ENCODE data around the gene ANKFN1.

ANKFN1 gene

GRCh38 chr17:56206351-56206750, 53.1 kb downstream of the ANKFN1 start:
- Histone ChIP-seq H3K4me1 (ENCODE audit: control insufficient read depth in 1 of 2, insufficient read depth in 1 of 2, low read depth in 1 of 2, low read length in 1 of 2) (no peaks in the 10 kb centered on the region), H3K27me3 (no peaks in the 10 kb centered on the region), H3K9me3 (no peaks in the 10 kb centered on the region), H3K36me3 (no peaks in the 10 kb centered on the region), H3K27ac (no peak overlapping the region), H3K4me3 (ENCODE audit: low read depth in 1 of 2, low read length in 1 of 2) (no peak overlapping the region)
- no peak for TF ChIP-seq CTCF (IDR thresholded peaks at IDR 0.05)

GRCh38 chr17:56213031-56213430, 59.8 kb downstream of the ANKFN1 start:
- Histone ChIP-seq H3K36me3 (no peaks in the 10 kb centered on the region), H3K9me3 (no peaks in the 10 kb centered on the region), H3K27ac (no peak overlapping the region), H3K27me3 (no peaks in the 10 kb centered on the region), H3K4me1 (ENCODE audit: control insufficient read depth in 1 of 2, insufficient read depth in 1 of 2, low read depth in 1 of 2, low read length in 1 of 2) (no peaks in the 10 kb centered on the region), H3K4me3 (ENCODE audit: low read depth in 1 of 2, low read length in 1 of 2) (no peak overlapping the region)
- TF ChIP-seq CTCF (IDR thresholded peaks at IDR 0.05), result no peak

- no peak overlapping the region for H3K4me3 ChIP-seq (ENCODE audit: low read depth in 1 of 2, low read length in 1 of 2)
- TF ChIP-seq CTCF (IDR thresholded peaks at IDR 0.05), result no peak
- no peaks in the 10 kb centered on the region for H3K4me1 ChIP-seq (ENCODE audit: control insufficient read depth in 1 of 2, insufficient read depth in 1 of 2, low read depth in 1 of 2, low read length in 1 of 2)
- no peaks in the 10 kb centered on the region for H3K9me3 ChIP-seq
- no peaks in the 10 kb centered on the region for H3K36me3 ChIP-seq
- H3K27me3 ChIP-seq, result no peaks in the 10 kb centered on the region
- no peak overlapping the region for H3K27ac ChIP-seq
These were observed 64.6 kb downstream of the ANKFN1 start for GRCh38 chr17:56217921-56218320.

GRCh38 chr17:56222255-56222654, 69.0 kb downstream of the ANKFN1 start:
- no peak for TF ChIP-seq CTCF (IDR thresholded peaks at IDR 0.05)
- Histone ChIP-seq H3K9me3 (no peaks in the 10 kb centered on the region), H3K4me3 (ENCODE audit: low read depth in 1 of 2, low read length in 1 of 2) (no peak overlapping the region), H3K27ac (no peak overlapping the region), H3K4me1 (ENCODE audit: control insufficient read depth in 1 of 2, insufficient read depth in 1 of 2, low read depth in 1 of 2, low read length in 1 of 2) (no peaks in the 10 kb centered on the region), H3K36me3 (no peaks in the 10 kb centered on the region), H3K27me3 (no peaks in the 10 kb centered on the region)

- H3K27ac ChIP-seq, result peak overlapping the region; percentile 61
- H3K4me3 ChIP-seq (ENCODE audit: low read depth in 1 of 2, low read length in 1 of 2), result peak overlapping the region; percentile 16 to 31
- H3K27me3 ChIP-seq, result no peaks in the 10 kb centered on the region
- peaks cover 12 to 13% of the 10 kb centered on the region in 2 experiments for H3K4me1 ChIP-seq (ENCODE audit: control insufficient read depth in 1 of 2, insufficient read depth in 1 of 2, low read depth in 1 of 2, low read length in 1 of 2)
- H3K36me3 ChIP-seq, result no peaks in the 10 kb centered on the region
- TF ChIP-seq CTCF (IDR thresholded peaks at IDR 0.05), result no peak
- no peaks in the 10 kb centered on the region for H3K9me3 ChIP-seq
These were observed 77.4 kb downstream of the ANKFN1 start for GRCh38 chr17:56230660-56231059.

- Histone ChIP-seq H3K36me3 (no peaks in the 10 kb centered on the region), H3K4me1 (ENCODE audit: control insufficient read depth in 1 of 2, insufficient read depth in 1 of 2, low read depth in 1 of 2, low read length in 1 of 2) (peaks cover 12 to 13% of the 10 kb centered on the region in 2 experiments), H3K27me3 (no peaks in the 10 kb centered on the region), H3K4me3 (ENCODE audit: low read depth in 1 of 2, low read length in 1 of 2) (no peak overlapping the region), H3K9me3 (no peaks in the 10 kb centered on the region), H3K27ac (no peak overlapping the region)
- no peak for TF ChIP-seq CTCF (IDR thresholded peaks at IDR 0.05)
These were observed 78.0 kb downstream of the ANKFN1 start for GRCh38 chr17:56231252-56231651.
